ENCODE data around the gene SOBP.

Gene SOBP

GRCh38 chr6:107639511-107639910 is 149.6 kb downstream of the SOBP start:
- DNase-seq (ENCODE audit: low read depth in 2 of 2) = no peak

- no peak for DNase-seq (ENCODE audit: low read depth in 2 of 2)
These were observed 151.2 kb downstream of the SOBP start for GRCh38 chr6:107641071-107641470.

GRCh38 chr6:107641500-107641941 is 151.6 kb downstream of the SOBP start:
- no peak for DNase-seq (ENCODE audit: low read depth in 2 of 2)

GRCh38 chr6:107642095-107642860 is 152.4 kb downstream of the SOBP start:
- no peak for DNase-seq (ENCODE audit: low read depth in 2 of 2)

GRCh38 chr6:107642861-107643328 is 153.0 kb downstream of the SOBP start:
- DNase-seq (ENCODE audit: low read depth in 2 of 2) = no peak

- no peak for DNase-seq (ENCODE audit: low read depth in 2 of 2)
These were observed 154.6 kb downstream of the SOBP start for GRCh38 chr6:107644513-107644912.

- DNase-seq (ENCODE audit: low read depth in 2 of 2) = no peak
These were observed 155.8 kb downstream of the SOBP start for GRCh38 chr6:107645740-107646139.

- no peak for DNase-seq (ENCODE audit: low read depth in 2 of 2)
These were observed 156.3 kb downstream of the SOBP start for GRCh38 chr6:107646176-107646575.

- DNase-seq (ENCODE audit: low read depth in 2 of 2) = no peak
These were observed 157.0 kb downstream of the SOBP start for GRCh38 chr6:107646776-107647438.

GRCh38 chr6:107647439-107647948 is 157.6 kb downstream of the SOBP start:
- DNase-seq (ENCODE audit: low read depth in 2 of 2) = no peak

- no peak for DNase-seq (ENCODE audit: low read depth in 2 of 2)
These were observed 159.1 kb downstream of the SOBP start for GRCh38 chr6:107648983-107649382.

- no peak for DNase-seq (ENCODE audit: low read depth in 2 of 2)
These were observed 162.7 kb downstream of the SOBP start for GRCh38 chr6:107652526-107653182.

- no peak for DNase-seq (ENCODE audit: low read depth in 2 of 2)
These were observed 163.3 kb downstream of the SOBP start for GRCh38 chr6:107653183-107653580.

GRCh38 chr6:107653861-107654394 is 164.0 kb downstream of the SOBP start:
- no peak for DNase-seq (ENCODE audit: low read depth in 2 of 2)

- no peak for DNase-seq (ENCODE audit: low read depth in 2 of 2)
These were observed 164.8 kb downstream of the SOBP start for GRCh38 chr6:107654764-107655163.

GRCh38 chr6:107655245-107655644 is 165.3 kb downstream of the SOBP start:
- no peak for DNase-seq (ENCODE audit: low read depth in 2 of 2)

- no peak for DNase-seq (ENCODE audit: low read depth in 2 of 2)
These were observed 165.9 kb downstream of the SOBP start for GRCh38 chr6:107655864-107656263.

- no peak for DNase-seq (ENCODE audit: low read depth in 2 of 2)
These were observed 166.5 kb downstream of the SOBP start for GRCh38 chr6:107656401-107656800.

GRCh38 chr6:107656883-107657282 is 167.0 kb downstream of the SOBP start:
- DNase-seq (ENCODE audit: low read depth in 2 of 2) = no peak

GRCh38 chr6:107657373-107657754 is 167.4 kb downstream of the SOBP start:
- no peak for DNase-seq (ENCODE audit: low read depth in 2 of 2)

GRCh38 chr6:107657755-107658461 is 168.0 kb downstream of the SOBP start:
- peak; percentile 60 to 68 for DNase-seq (ENCODE audit: low read depth in 2 of 2)

Data from stimulated activated CD8-positive, alpha-beta memory T cell treated with anti-CD3 and anti-CD28 coated beads, Interleukin-15, amount 100 ng/mL, for 48 hours (primary cell).